Endothelial cell of umbilical vein (primary cell): ENCODE results near the gene TMEM94.
"Not testable (repeated sequence)": the region's sequence is repeated elsewhere in the genome, so short reads cannot be mapped to it uniquely, and the experiment has no call there.

ENCODE experiments used
- CTCF ChIP-seq, 2 donors: IDR thresholded peaks; 1 replicate in 1 of 2; 2 replicates in 1 of 2; pipeline ENCODE4 v1.5.1; 2011; ENCODE audit warnings: low read length in 2 of 2, mild to moderate bottlenecking in 2 of 2, moderate library complexity in 2 of 2, control low read depth in 1 of 2, inconsistent platforms in 1 of 2, low read depth in 1 of 2; ENCODE audit not compliant: insufficient read depth in 1 of 2; ENCODE audit errors: extremely low read depth in 1 of 2
- EZH2 ChIP-seq: IDR thresholded peaks from 2 replicates; pipeline ENCODE4 v1.6.1; 2012; ENCODE audit warnings: borderline replicate concordance, low read depth, mild to moderate bottlenecking, moderate library complexity, low read length, inconsistent platforms; ENCODE audit not compliant: severe bottlenecking
- POLR2A ChIP-seq: IDR thresholded peaks from 2 replicates; pipeline ENCODE4 v1.6.1; 2012; ENCODE audit warnings: low read depth, mild to moderate bottlenecking, control low read depth, low read length

DNA sequence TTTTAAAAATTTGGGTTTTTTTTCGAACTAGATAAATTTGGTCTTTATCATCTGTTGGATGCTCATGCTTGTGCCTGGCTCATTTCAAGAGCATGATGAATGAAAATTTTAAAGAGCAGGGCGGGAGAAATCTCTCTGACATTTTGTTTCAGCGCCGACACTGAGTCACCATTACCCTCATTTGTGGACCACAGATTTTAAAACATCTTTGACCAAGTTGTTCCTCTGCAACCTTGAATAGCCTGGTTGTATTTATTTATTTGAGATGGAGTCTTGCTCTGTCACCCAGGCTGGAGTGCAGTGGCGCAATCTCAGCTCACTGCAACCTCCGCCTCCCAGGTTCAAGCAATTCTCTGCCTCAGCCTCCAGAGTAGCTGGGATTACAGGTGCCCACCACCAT, 22.0 kb upstream of the TMEM94 start:
- not testable (repeated sequence) for TF ChIP-seq CTCF (IDR thresholded peaks at IDR 0.05; ENCODE audit: extremely low read depth in 1 of 2, insufficient read depth in 1 of 2, low read depth in 1 of 2, low read length in 2 of 2); EZH2; POLR2A
